Left cardiac atrium (tissue), 4 donors: ENCODE results near the gene ACSM2A. TPM values are rescaled to one million over a fixed set of nuclear protein-coding genes. Genes with fewer than 3 reads are reported as not detected.
A peak's percentile ranks its signal among the peaks of the same experiment; 100 is the strongest.
"Not testable (repeated sequence)": the region's sequence is repeated elsewhere in the genome, so short reads cannot be mapped to it uniquely, and the experiment has no call there.

Source experiments
- ATAC-seq, 2 donors: fragments of 200-7000 bp; cut with Tn5 transposase; one replicate each; pipeline ENCODE4 v1.9.1; 2020; ENCODE audit warnings: mild to moderate bottlenecking in 2 of 2, moderate library complexity in 2 of 2
- DNase-seq: peaks from one replicate; pipeline ENCODE4 v3.0.0-alpha.2; 2020
- intact Hi-C, 2 donors: fragments of 100-400 bp; cut with DNase I; formaldehyde crosslinking; loops; one replicate each; pipeline versions ENCODE4 v1.14.1 to v1.15.1; 2022 to 2023
- total RNA-seq, 2 donors: library from RNA; stranded (reverse); fragmentation: NEBNext Ultra II Directional; extraction: Animal tissue kit (Norgen Biotek cat#: 25700); gene quantifications; one replicate each; pipeline ENCODE4 v1.2.1, GENCODE V29; 2021
- donor health status: DM: no; HTN: yes; CAD: no.
- donor health status: DM: no; HTN: yes; CAD: no; lungs with severe emphysema.
- donor health status: DM: yes; HTN: yes; CAD: no.
- donor health status: Dilated cardiomyopathy.

ACSM2A gene
- total RNA-seq, 2 donors from 2014 or later, result not detected

- ATAC-seq (peak in 1 of 2 donors; percentile 54), DNase-seq (no peak)
- intact Hi-C loops, result no loop called here
These were observed 10.1 kb upstream of the ACSM2A start for GRCh38 chr16:20441191-20441590.

- DNase-seq, ATAC-seq, intact Hi-C loops: not testable (repeated sequence)
These were observed 9.5 kb upstream of the ACSM2A start for GRCh38 chr16:20441859-20442258.

- ATAC-seq, intact Hi-C loops, DNase-seq: not testable (repeated sequence)
These were observed 4.5 kb upstream of the ACSM2A start for GRCh38 chr16:20446652-20447393.

GRCh38 chr16:20453633-20454032, 2.3 kb downstream of the ACSM2A start:
- ATAC-seq, DNase-seq, intact Hi-C loops: not testable (repeated sequence)

GRCh38 chr16:20459227-20459626, 7.9 kb downstream of the ACSM2A start:
- DNase-seq, intact Hi-C loops, ATAC-seq: not testable (repeated sequence)

- intact Hi-C loops, ATAC-seq, DNase-seq: not testable (repeated sequence)
These were observed 9.0 kb downstream of the ACSM2A start for GRCh38 chr16:20460313-20460712.

- intact Hi-C loops, ATAC-seq, DNase-seq: not testable (repeated sequence)
These were observed 17.6 kb downstream of the ACSM2A start for GRCh38 chr16:20468954-20469353.

GRCh38 chr16:20469930-20470329, 18.6 kb downstream of the ACSM2A start:
- intact Hi-C loops, ATAC-seq, DNase-seq: not testable (repeated sequence)

GRCh38 chr16:20470732-20471131, 19.4 kb downstream of the ACSM2A start:
- DNase-seq, intact Hi-C loops, ATAC-seq: not testable (repeated sequence)

- intact Hi-C loops, DNase-seq, ATAC-seq: not testable (repeated sequence)
These were observed 25.9 kb downstream of the ACSM2A start for GRCh38 chr16:20477188-20477744.

GRCh38 chr16:20483989-20484388, 32.7 kb downstream of the ACSM2A start:
- DNase-seq, intact Hi-C loops, ATAC-seq: not testable (repeated sequence)

GRCh38 chr16:20484726-20485125, 33.4 kb downstream of the ACSM2A start:
- no peak for ATAC-seq
- intact Hi-C loops, result no loop called here
- no peak for DNase-seq

GRCh38 chr16:20485408-20485807, 34.1 kb downstream of the ACSM2A start:
- intact Hi-C loops, result no loop called here
- no peak for ATAC-seq
- DNase-seq, result no peak

- DNase-seq, ATAC-seq, intact Hi-C loops: not testable (repeated sequence)
These were observed 39.7 kb downstream of the ACSM2A start for GRCh38 chr16:20490994-20491393.

- DNase-seq, intact Hi-C loops: not testable (repeated sequence)
These were observed 40.1 kb downstream of the ACSM2A start for GRCh38 chr16:20491448-20491847.

GRCh38 chr16:20504418-20504817, 53.1 kb downstream of the ACSM2A start:
- no peak for ATAC-seq
- DNase-seq, result no peak
- intact Hi-C loops, result no loop called here

More at GRCh38 chr16:20491448-20491847, 40.1 kb downstream of the ACSM2A start:
- not testable (repeated sequence) for ATAC-seq

- intact Hi-C loops, result no loop called here
- no peak for ATAC-seq
- no peak for DNase-seq
These were observed 56.0 kb downstream of the ACSM2A start for GRCh38 chr16:20507280-20507679.

- intact Hi-C loops, result no loop called here
- DNase-seq, result no peak
- peak in 1 of 2 donors; percentile 34 for ATAC-seq
These were observed 59.0 kb downstream of the ACSM2A start for GRCh38 chr16:20510323-20510722.

GRCh38 chr16:20515688-20516090, 64.4 kb downstream of the ACSM2A start:
- intact Hi-C loops, result no loop called here
- DNase-seq, result no peak
- no peak for ATAC-seq

GRCh38 chr16:20517149-20517548, 65.8 kb downstream of the ACSM2A start:
- DNase-seq (no peak), ATAC-seq (no peak)
- intact Hi-C loops, result no loop called here
